A673 (cell line): ENCODE data around the gene CACNG4. TPM values are rescaled to one million over a fixed set of nuclear protein-coding genes. Genes with fewer than 3 reads are reported as not detected.

Experiments
- BruUV-seq: library from RNA; stranded (reverse); fragments of 400-500 nt; replicated peaks from 2 replicates; lab custom pipeline; 2021; lab: Mats Ljungman, UMichigan
- CTCF ChIA-PET: fragments of 300-600 bp; sonication (Branson Sonifier 250); formaldehyde crosslinking; loops from one replicate; lab custom pipeline; 2022; ENCODE audit warnings: antibody characterized with exemption; lab: Charles Lee
- POLR2A ChIA-PET: fragments of 300-600 bp; sonication (Branson Sonifier 250); formaldehyde crosslinking; loops from one replicate; lab custom pipeline; 2022; ENCODE audit warnings: antibody characterized with exemption; ENCODE audit not compliant: low non-redundant PET; lab: Charles Lee
- DNase-seq: peaks from one replicate; pipeline ENCODE4 v3.0.0-alpha.2; 2015; ENCODE audit warnings: low spot score
- H3K27ac ChIP-seq: fragments of 200-600 bp; sonication (generic); 2 replicates; pipeline ENCODE4 v1.5.1; 2016; ENCODE audit warnings: mixed run types, low read depth, mild to moderate bottlenecking, mixed read lengths, antibody characterized with exemption, low read length; ENCODE audit not compliant: poor library complexity, severe bottlenecking
- H3K27me3 ChIP-seq: fragments of 200-600 bp; sonication (generic); replicated peaks from 2 replicates; pipeline ENCODE4 v1.6.1; 2017; ENCODE audit warnings: mixed run types, low read depth, mild to moderate bottlenecking, mixed read lengths, antibody characterized with exemption, low read length; ENCODE audit not compliant: insufficient read depth, poor library complexity
- H3K36me3 ChIP-seq: fragments of 200-600 bp; sonication (generic); 2 replicates; pipeline ENCODE4 v1.6.1; 2016; ENCODE audit warnings: mixed run types, mild to moderate bottlenecking, mixed read lengths, antibody characterized with exemption, low read length; ENCODE audit not compliant: insufficient read depth, poor library complexity, severe bottlenecking
- H3K4me1 ChIP-seq: fragments of 200-600 bp; sonication (generic); 2 replicates; pipeline ENCODE4 v1.6.1; 2017; ENCODE audit warnings: mixed run types, mild to moderate bottlenecking, mixed read lengths, antibody characterized with exemption, low read length; ENCODE audit not compliant: insufficient read depth, poor library complexity, severe bottlenecking
- H3K4me3 ChIP-seq: fragments of 200-600 bp; sonication (generic); 2 replicates; pipeline ENCODE4 v1.5.1; 2016; ENCODE audit warnings: low read depth, mixed run types, mild to moderate bottlenecking, mixed read lengths, low read length; ENCODE audit not compliant: poor library complexity, severe bottlenecking
- H3K9me3 ChIP-seq: fragments of 200-600 bp; sonication (generic); 2 replicates; pipeline ENCODE4 v1.6.1; 2016; ENCODE audit warnings: mixed run types, low read depth, mild to moderate bottlenecking, mixed read lengths, antibody characterized with exemption, low read length; ENCODE audit not compliant: poor library complexity, severe bottlenecking
- CTCF ChIP-seq: fragments of 300-800, 200-600 bp; sonication (generic); conservative IDR thresholded peaks from 2 replicates; pipeline ENCODE4 v1.5.1; 2017; ENCODE audit warnings: low read depth, mild to moderate bottlenecking, antibody characterized with exemption, low read length, moderate library complexity, mixed read lengths
- EZH2 ChIP-seq: fragments of 200-600 bp; sonication (generic); IDR thresholded peaks from 2 replicates; pipeline ENCODE4 v1.6.1; 2017; ENCODE audit warnings: borderline replicate concordance, low read depth, mild to moderate bottlenecking, mixed read lengths, antibody characterized with exemption, low read length; ENCODE audit not compliant: poor library complexity, severe bottlenecking
- intact Hi-C: fragments of 100-400 bp; cut with micrococcal nuclease; formaldehyde crosslinking; loops from one replicate; pipeline ENCODE4 v1.10.0; 2022; ENCODE audit not compliant: unreplicated experiment
- total RNA-seq: library from RNA; stranded (reverse); gene quantifications from 2 replicates; pipeline ENCODE4 v1.2.3, GENCODE V29; 2021

Gene CACNG4
- total RNA-seq, 1 experiment from 2014 or later, result 9.7 TPM

DNA sequence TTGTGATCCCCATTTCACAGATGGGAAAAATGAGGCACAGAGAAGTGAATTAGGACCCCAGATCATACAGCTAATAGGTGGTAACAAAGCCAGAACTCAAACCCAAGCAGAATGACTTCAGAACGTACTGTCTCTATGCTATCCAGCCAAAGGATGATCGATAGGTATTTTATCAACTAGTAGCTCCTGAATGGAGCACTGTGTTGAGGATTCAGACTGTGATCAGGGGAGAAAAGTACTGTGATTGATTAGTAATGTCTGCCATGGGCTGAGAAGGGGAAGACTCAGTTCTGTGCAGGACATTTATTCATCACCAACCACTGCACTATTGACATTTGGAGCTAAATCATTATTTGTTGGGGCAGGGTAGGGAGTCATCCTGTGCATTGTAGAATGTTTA is 38.7 kb downstream of the CACNG4 start:
- BruUV-seq, result no TSS peak
- H3K27me3 ChIP-seq, result no peaks in the 10 kb centered on the region
- TF ChIP-seq EZH2 (no peak), CTCF (no peak)
- DNase-seq, result no peak
- H3K4me3 ChIP-seq, result no peak overlapping the region
- no peak overlapping the region for H3K27ac ChIP-seq
- H3K4me1 ChIP-seq, result no peaks in the 10 kb centered on the region
- ChIA-PET CTCF (no interaction called here), POLR2A (no interaction called here)
- intact Hi-C loops, result no loop called here
- no peaks in the 10 kb centered on the region for H3K36me3 ChIP-seq
- no peaks in the 10 kb centered on the region for H3K9me3 ChIP-seq

- H3K36me3 ChIP-seq, result no peaks in the 10 kb centered on the region
- H3K4me1 ChIP-seq, result no peaks in the 10 kb centered on the region
- intact Hi-C loops, result no loop called here
- TF ChIP-seq CTCF (no peak), EZH2 (no peak)
- no peak overlapping the region for H3K27ac ChIP-seq
- no peak for DNase-seq
- H3K9me3 ChIP-seq, result no peaks in the 10 kb centered on the region
- ChIA-PET POLR2A (no interaction called here), CTCF (no interaction called here)
- no peak overlapping the region for H3K4me3 ChIP-seq
- no peaks in the 10 kb centered on the region for H3K27me3 ChIP-seq
- no TSS peak for BruUV-seq
These were observed 39.7 kb downstream of the CACNG4 start for GRCh38 chr17:67004181-67004580.

DNA sequence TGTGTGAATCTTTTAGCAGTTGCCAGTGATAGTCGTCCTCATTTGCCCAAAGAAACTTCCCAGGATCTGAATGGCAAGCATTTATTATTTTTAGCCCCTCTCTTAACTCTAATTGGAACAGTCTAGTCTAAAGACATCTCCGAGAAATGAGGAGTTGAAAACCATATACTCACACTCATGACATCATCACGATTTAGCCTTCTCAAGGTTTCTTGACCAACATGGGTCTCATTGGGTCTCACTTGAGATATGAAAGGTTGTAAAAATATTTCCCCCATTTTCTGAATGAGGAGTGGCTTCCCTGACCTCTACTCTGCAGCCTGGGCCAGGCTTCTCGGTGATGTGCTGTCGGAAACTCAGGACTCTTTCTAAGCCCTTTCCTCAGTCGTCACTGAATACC is 42.8 kb downstream of the CACNG4 start:
- H3K36me3 ChIP-seq, result no peaks in the 10 kb centered on the region
- H3K27ac ChIP-seq, result no peak overlapping the region
- no peaks in the 10 kb centered on the region for H3K27me3 ChIP-seq
- no TSS peak for BruUV-seq
- ChIA-PET POLR2A (no interaction called here), CTCF (no interaction called here)
- intact Hi-C loops, result no loop called here
- H3K9me3 ChIP-seq, result no peaks in the 10 kb centered on the region
- H3K4me3 ChIP-seq, result no peak overlapping the region
- no peak for DNase-seq
- TF ChIP-seq CTCF (no peak), EZH2 (no peak)
- no peaks in the 10 kb centered on the region for H3K4me1 ChIP-seq
